ENCODE data around the gene IMMP2L.
"Not testable (repeated sequence)": the region's sequence is repeated elsewhere in the genome, so short reads cannot be mapped to it uniquely, and the experiment has no call there.

Gene IMMP2L

DNA sequence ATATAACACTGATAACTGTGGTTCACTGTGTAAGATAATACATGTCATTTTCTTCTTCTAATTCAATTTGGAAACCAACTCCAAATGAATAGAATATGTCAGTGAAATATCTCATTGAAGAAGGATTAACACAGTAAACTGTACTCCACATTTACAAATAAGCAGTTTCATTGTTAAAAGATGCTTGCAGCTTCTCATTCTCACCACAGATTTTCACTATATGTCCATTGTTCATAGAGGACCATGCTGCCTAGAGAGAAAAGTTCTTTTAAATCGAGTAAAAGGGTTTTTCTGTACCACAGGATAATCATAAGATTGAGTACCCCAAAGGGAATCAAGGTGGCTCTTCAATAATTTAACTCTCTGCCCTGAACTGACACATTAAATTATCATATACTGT is 305.9 kb downstream of the IMMP2L start:
- no peak for DNase-seq

DNA sequence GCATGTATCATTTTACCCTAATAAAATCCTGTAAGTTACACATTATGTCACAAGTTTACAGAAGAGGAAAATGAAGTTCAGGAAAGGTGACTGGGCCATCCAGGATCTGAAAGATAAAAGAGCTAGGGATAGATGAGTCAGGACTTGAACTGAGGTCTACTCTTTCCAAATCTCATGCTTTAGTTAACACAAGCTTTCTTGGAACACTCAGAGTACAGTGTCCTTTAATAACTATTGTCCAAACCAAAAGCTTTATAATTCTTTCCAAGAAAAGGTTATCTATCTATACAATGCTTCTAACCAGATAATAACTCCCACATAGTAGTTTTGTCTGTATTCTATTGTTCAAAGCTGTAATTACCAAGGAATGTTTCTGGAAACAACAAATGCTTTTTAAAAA is 306.7 kb downstream of the IMMP2L start:
- DNase-seq, result no peak

DNA sequence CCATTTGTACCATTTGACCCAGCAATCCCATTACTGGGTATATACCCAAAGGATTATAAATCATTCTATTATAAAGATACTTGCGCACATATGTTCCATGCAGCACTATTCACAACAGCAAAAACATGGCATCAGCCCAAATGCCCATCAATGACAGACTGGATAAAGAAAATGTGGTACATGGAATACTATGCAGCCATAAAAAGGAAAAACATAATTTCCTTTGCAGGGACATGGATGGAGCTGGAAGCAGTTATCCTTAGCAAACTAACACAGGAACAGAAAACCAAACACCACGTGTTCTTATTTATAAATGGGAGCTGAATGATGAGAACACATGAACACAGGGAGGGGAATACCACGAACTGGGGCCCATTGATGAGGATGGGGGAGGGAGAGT is 310.9 kb downstream of the IMMP2L start:
- DNase-seq, result not testable (repeated sequence)

DNA sequence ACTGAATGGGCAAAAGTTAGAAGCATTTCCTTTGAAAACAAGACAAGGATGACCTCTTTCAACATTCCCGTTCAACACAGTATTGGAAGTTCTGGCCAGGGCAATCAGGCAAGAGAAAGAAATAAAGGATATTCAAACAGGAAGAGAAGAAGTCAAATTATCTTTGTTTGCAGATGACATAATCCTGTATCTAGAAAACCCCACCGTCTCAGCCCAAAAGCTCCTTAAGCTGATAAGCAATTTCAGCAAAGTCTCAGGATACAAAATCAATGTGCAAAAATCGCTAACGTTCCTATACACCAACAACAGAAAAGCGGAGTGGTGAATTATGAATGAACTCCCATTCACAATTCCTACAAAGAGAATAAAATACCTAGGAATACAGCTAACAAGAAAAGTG is 312.5 kb downstream of the IMMP2L start:
- DNase-seq, result not testable (repeated sequence)

DNA sequence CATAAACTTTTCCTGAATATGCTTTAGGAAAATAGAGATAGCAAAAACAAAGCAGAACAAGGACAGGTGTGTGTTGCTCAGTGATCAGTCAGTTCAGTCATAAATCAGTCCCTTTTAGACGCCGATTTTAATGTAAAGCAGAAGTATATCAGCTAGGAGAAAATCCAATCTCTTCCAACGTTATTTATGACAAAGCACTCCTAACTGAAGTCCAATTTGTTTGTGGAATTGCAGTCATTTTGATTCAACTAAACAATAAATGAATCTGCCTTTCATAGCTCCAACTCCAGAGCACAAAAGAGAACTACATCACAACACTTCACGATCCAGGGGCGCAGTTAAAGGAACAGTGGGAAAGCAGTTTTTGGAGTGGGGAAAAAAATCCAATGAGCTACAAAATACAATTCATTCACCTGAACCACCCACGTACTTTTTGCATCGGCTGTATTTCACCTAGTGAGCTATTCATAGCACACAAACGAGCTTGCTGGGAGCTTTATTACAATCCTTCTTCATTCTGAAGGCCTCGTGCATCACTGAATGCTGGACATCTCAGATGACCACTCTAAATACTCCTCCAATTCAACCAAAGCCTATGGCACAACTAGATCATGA is 320.0 kb downstream of the IMMP2L start:
- no peak for DNase-seq

DNA sequence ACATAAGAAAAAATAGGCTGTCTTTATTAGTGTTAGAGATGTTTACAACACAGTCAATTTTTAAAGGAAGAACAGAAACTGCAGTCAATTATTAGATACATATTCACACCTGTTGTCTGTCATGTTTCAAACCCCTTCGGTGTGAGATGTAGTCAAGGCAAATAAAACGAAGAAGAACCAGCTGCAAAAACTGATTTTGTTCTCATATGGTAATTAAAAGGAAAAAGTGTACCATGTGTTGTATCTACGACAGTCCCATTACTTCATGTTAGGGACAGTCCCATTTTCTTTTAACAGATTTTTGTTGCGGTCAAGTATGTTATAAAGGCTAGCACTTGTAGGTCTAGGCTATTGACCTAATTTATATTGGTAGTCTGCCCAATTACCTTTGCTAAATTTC is 321.9 kb downstream of the IMMP2L start:
- no peak for DNase-seq

DNA sequence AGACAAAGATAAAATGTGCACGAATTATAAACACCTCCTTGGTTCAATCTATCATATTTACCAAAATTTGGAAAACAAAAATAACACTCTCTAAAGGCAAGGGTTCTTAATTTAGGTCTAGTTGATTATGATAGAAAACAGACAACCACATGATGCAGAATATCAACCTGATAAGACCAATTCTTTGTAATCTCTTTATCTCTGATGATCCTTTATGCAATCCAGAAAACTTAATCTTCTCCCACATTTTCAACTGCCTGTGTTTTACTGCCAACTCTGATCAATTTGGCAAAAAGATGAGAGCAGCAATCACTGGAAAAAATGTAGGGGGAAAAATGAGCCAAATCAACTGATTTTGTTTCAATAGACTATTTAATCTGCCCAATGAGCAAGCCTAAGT is 322.9 kb downstream of the IMMP2L start:
- no peak for DNase-seq

DNA sequence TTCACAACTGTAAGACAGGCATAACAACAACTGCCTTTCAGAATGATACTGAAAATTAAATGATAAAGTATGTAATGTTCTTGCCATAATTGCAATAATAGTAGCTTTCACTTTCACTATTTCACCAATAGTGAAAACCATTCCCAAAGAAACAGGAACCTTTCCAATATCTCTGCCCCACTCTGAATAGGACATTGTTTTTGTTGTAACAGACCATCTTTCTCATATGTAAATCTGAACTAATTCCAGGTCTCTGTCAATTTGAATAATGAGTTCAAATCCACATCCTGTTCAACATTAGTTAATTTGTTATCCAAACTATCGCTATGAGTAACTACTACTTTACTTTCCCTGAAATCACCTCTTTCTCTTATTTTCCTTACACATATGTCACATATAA is 323.4 kb downstream of the IMMP2L start:
- DNase-seq, result no peak

DNA sequence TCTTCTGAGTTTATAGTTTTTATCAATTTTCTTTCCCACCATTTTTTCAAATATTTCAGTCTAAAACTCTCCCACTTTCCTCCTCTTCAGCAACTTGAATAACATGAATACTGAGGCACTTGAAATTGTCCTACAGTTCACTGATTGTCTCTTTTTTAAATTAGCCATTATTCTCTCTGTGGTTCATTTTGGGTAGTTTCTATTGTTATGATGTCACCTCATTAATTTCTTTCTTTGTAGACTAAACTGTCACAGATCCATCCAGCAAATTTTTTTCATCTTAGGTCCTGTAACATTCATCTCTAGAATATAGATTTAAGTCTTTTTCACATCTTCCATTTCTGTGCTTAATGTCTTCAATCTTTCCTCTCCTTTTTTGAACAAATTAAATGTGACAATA is 326.6 kb downstream of the IMMP2L start:
- DNase-seq, result no peak

DNA sequence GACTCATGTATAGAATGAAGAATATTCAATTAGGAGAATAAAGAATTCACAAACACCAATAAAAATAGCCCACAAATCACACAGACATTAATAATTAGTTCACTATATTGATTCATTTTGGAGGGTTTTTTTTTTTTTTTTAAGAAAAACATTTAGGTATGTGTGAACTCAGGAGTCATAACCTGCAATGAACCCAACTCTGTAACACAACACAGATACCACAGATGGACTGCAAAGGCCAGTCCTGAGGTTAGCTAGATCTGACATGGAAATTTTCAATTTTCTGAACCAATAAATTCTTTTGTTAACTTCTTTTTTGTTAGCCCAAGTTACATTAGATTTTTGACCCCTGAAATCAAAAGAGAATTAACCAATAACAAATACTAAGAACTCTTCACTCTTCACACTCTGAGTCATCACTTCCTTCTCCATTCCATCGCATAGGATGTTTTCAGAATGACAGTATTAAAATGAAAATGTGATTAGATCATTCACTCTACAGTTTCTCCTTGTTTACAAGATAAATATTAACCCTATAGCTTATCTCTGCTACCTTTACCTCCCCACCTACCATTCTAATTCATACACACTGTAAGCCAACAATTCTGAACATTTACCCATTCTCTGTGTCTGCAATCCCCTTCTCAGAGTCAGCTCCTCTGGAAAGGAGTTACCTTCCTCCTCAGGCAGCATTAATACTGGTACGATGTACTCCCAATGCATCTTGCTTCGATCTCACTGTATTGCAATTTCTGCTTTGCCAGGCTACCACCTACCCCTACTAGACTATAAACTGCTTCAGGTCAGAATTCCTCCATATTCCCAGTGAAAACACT is 329.8 kb downstream of the IMMP2L start:
- no peak for DNase-seq

DNA sequence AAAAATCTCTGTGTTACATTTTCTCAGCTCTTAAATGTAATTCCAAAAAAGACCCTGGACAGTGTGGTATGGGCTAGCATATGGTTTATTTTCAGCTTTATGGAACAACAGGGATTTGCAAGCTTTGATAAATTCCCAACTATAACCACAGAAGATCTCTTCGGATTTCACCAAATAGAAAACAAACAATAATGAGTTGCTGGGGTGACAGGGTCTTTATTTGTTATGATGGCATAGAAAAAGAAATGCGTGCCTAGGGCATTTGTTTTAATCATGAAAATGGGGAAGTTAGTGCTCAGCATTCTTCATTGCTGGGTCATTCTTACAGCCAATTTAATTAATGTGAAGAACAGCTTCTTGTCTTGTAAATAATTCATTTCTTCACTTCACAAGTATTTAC is 332.4 kb downstream of the IMMP2L start:
- no peak for DNase-seq

DNA sequence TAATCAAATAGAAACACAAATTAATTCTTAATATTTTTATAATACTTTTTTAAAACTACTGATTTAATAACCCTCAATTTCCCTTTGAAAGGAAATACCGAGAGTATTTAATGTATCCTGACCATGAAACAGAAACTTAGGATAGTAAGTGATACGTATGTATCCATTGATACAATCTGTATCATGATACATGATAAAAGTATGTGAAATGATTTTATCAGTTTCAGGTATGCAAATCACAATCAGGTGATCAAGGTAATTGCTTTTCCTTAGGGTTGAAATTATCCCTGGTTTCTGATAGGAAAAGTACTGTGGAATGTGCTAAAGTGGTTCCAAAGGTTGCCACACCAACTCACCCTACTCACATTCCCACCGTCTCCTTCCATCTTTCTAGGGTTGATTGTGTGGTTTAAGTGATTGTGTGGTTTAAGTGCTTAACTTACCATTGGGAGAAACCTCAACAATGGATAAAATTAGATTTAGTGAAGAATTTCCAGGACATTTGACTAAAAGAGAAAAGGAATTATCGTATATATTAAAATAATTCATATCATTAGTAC is 333.0 kb downstream of the IMMP2L start:
- no peak for DNase-seq

DNA sequence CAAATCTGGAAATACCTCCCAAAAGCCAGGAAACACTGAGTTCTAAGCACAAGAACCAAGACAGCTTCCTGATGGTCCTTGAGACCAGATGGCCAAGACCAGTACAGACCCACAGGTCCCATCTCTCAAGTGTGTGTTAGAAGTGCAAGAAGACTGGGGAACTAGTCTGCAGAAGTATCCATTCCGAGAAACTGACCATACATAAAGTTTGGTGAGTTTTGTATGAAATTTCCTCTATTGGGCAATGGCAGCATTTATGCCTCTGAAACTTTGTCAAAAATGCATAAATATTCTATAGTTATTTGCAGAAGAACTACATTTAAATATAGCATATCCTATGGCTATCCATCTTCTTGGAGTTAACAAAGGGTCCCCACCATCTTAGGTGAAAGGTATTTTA is 333.9 kb downstream of the IMMP2L start:
- no peak for DNase-seq

DNA sequence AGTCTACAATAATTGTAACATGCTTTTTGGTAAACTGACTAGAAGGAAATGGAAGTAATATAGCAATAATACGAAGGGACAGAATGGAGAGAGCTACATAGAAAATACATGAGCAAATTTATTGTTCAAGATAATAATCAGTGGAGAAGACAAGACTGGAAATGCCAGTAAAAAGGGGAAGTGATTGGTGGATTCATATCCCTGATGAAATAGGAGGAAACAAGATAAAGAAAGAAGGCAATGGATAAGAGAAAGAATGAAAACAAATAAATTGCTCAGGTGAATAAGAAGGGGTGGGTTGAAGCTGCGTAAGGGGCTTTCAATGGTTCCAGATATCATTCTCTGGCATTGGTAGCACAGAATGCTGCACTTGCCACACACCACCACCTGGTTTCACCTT is 335.5 kb downstream of the IMMP2L start:
- no peak for DNase-seq

DNA sequence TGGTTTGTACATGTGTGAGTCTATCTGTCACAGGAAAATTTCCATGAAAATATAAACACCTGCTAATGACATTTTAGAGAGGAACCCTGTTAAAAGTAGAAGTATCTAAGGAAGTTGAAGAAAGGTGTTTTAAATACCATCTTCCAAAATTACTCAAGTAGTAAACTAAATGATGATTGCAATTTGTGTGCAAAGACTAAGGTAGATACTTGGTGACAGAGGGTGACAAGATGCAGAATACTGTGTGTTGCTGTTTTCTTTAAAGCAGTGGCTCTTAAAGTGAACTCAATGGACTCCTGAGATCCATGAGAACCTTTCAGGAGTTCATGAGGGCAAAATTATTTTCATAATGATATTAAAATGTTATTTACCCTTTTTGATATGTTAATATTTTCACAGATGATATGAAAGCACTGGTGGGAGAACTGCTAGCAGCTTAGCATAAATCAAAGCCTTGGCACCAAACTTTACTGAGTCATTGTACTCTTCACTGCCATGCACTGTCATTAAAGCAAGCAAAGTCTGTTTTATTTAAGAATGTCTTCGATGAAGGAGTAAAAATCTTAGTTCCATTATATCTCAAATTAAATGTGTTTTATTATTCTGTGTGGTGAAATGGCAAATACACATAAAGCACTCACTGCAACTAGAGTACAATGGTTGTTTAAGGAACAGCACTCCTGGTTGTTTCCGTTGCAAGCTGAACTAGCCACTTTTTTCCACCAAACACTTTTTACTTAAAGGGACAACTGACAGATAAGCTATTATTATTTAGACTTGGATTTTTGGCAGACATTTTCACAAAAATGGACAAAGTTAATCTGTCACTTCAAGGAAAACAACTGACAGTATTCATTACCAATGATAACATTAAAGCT is 337.7 kb downstream of the IMMP2L start:
- DNase-seq, result no peak

DNA sequence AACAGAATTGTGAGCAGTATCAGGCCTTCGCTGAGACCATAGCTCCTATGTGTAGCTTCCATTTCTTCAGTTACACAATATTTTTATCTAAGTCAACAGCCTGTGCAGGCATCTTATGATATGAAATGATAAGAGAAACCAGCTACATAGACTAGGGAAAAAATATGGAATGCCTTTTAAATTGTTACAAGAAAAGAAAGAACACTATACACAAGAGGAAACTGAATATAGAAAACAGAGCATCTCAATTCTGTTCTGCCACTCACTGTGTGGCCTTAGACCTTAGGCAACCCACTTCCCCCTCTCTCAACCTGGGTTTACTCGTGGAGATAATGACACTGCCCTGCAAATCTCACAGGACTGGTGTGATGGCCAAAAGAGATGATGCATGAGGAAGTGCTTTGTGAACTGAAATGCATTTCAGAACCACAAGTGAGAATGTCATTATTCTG is 338.5 kb downstream of the IMMP2L start:
- DNase-seq, result no peak

DNA sequence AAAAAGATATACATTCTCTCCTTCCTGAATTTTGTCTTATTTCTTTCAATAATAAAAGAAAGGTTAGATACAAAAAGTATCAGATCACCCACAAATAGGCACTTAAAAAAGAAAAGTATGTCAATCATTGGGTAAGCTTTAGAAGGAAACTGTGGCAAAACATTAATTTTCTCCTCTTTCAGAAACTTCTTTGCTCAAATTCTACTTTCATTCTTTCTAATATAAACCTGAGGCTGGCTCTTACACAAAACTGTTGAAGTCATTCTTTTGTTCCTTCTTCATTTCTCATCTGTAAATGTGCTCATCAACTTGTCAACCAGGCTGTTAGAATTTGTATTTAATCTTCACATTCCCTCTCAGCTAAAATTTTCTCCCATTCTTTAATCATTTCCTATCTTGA is 346.7 kb downstream of the IMMP2L start:
- no peak for DNase-seq

DNA sequence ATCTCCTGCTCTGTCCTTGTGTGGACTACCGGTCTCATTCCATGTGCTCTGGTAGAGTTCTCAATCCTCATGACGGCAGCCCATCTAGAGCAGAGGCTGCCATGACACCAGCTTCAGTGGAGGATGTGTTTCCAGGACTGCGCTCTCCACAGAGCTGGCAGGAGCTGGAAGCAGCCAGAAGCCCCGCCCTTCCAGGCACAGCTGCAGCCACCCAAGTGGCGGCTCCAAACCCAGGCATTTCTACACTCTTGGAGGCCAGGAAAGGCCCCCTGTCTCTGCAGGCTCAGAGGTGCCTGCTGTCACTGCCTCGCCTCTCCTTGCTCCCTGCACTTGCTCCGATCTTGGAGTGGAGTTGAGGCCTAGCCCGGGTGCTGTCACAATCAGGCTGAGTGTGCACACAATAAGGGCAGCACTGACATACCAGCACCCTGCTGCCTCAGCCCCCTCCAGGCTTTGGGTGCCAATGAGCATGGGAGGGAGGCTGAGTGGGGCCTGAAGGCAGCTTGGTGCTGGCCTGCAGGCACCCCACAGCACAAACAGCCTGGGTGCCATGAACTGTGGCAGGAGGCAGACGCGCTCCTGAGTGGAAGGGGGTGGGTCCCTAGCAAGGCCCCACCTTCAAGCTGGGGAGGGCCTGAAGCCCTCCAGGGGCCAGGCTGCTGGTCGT is 349.3 kb downstream of the IMMP2L start:
- DNase-seq, result no peak

DNA sequence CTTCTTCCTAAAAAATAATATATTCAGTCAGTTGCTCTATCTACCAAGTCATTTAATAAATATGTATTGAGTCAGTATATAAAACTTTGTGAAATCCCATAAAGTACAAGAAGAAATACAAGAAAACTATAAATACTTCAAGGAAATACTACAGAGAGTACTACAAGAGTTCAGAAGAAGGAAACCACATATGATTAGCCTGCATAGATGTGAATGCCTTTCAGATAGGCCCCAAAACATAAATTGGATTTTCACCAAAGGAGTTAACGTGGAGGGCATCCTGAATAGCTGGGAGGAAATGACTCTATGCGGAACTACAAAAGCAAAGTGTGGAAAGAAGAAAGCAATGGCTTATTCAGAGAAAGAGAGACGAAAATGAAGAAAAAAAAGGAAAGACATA is 351.3 kb downstream of the IMMP2L start:
- DNase-seq, result no peak

DNA sequence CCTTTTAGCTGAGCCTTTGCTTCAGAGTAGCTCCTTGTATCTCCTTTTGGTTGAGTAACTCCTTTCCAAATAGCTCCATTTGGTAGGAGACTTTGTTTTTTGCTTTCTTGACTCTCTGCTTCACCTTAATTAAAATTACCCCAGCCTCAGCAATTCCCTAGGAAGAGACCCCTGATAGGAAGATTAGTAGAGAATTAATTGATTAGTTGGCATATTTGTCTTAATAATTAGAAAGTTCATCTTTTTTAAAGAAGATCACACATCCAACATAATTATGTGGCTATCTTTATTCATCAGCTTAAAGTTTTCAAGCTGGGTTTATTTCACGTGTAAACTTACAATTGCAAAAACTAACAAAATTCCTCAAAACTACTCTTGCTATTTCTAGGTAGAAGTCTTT is 352.2 kb downstream of the IMMP2L start:
- DNase-seq, result no peak

DNA sequence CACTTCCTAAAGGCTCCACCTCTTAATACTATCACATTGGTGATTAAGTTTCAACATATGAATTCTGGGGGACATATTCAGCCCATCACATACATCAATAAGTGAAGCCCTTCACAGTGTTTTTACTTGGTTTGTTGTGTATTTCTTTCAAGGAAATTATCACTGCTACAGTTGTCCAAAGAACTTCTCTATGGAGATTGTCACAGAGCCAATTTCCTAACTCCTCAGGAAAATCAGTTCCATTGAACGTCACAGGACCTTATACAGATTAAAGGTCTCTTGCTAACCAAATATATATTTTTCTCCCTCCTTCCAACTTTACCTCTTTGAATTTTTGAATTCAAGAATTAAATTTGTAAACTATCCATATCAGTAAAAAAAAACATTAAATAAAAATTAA is 357.0 kb downstream of the IMMP2L start:
- no peak for DNase-seq

DNA sequence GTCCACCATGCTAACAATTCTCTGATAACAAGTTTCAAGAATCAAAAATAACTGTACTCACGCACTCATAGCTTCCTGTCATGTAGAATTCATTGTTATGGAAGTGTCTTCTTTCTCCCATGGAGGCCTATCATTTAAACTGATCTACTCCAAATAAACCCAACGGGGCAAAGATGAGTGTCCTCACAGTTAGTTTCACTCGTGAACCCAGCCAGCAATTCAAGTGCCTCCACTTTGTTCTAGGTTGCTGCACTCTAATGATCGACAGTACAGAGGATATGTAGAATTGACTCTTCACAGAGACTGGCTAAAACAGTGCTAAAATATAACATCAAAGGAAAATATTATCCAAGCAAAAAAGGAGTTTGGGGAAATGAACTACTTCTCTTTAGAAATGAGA is 360.0 kb downstream of the IMMP2L start:
- DNase-seq, result no peak

DNA sequence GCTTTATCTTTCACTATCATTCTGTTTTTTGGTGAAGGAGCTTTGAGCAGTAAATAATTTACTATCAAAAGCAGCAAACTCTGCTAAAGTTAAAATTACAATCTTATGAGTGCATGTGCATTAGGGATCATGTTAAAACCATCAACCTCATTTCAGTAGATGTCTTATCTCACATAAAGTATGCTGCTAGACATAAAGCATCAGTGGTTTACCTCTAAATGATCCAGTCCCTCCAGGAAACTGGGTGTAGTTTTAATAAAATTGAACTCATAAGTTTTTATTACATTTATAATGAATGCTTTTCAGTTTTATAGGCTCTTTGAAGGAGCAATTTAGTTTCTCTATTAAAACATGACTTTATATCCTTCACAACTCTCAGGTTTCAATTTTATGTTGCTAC is 362.6 kb downstream of the IMMP2L start:
- no peak for DNase-seq
